ENCODE results near the gene TCF12. TPM values are rescaled to one million over a fixed set of nuclear protein-coding genes. Genes with fewer than 3 reads are reported as not detected.

TCF12 gene
- total RNA-seq, 1 experiment from 2014 or later: 102 TPM

GRCh38 chr15:57183614-57184344 is 265.3 kb downstream of the TCF12 start:
- no peak for TF ChIP-seq REST (IDR thresholded peaks at IDR 0.05; ENCODE audit: insufficient read depth in 1 of 2, low read depth in 2 of 2, low read length in 1 of 2)
- no peak for TF ChIP-seq POLR2AphosphoS5 (IDR thresholded peaks at IDR 0.05; ENCODE audit: low read depth, low read length)
- TF ChIP-seq TCF7L2 (IDR thresholded peaks at IDR 0.05; ENCODE audit: low read depth, low read length): no peak
- no peak for TF ChIP-seq SIN3A (IDR thresholded peaks at IDR 0.05; ENCODE audit: borderline replicate concordance, insufficient read depth, low read depth, low read length)
- no peak for TF ChIP-seq CTCF (IDR thresholded peaks at IDR 0.05)
- Histone ChIP-seq H3K9me3 (ENCODE audit: control insufficient read depth, insufficient read depth, low read depth, low read length) (no peaks in the 10 kb centered on the region), H3K27ac (ENCODE audit: low read length) (no peak overlapping the region), H3K36me3 (ENCODE audit: control insufficient read depth, insufficient read depth, low read length) (no peaks in the 10 kb centered on the region), H3K27me3 (ENCODE audit: control insufficient read depth, insufficient read depth, low read length) (no peaks in the 10 kb centered on the region), H3K4me1 (ENCODE audit: control insufficient read depth, insufficient read depth, low read length) (no peaks in the 10 kb centered on the region), H3K4me3 (ENCODE audit: low read depth in 2 of 2, low read length in 2 of 2) (no peak overlapping the region)
- intact Hi-C loops (cut with micrococcal nuclease; ENCODE audit: unreplicated experiment): no loop called here
- ChIA-PET POLR2A (no interaction called here), CTCF (no interaction called here)
- in situ Hi-C loops (cut with HindIII; ENCODE audit: low pct_unique_long_range_greater_than_20kb, low sequenced_read_pairs): no loop called here
- DNase-seq (ENCODE audit: low read depth, low spot score) (no peak), ATAC-seq (no peak)
- no TSS peak for BruUV-seq (replicated peaks)

GRCh38 chr15:57184502-57184901 is 266.1 kb downstream of the TCF12 start:
- CTCF ChIA-PET: no interaction called here
- Histone ChIP-seq H3K4me1 (ENCODE audit: control insufficient read depth, insufficient read depth, low read length) (no peaks in the 10 kb centered on the region), H3K9me3 (ENCODE audit: control insufficient read depth, insufficient read depth, low read depth, low read length) (no peaks in the 10 kb centered on the region), H3K27ac (ENCODE audit: low read length) (no peak overlapping the region), H3K4me3 (ENCODE audit: low read depth in 2 of 2, low read length in 2 of 2) (no peak overlapping the region), H3K27me3 (ENCODE audit: control insufficient read depth, insufficient read depth, low read length) (no peaks in the 10 kb centered on the region), H3K36me3 (ENCODE audit: control insufficient read depth, insufficient read depth, low read length) (no peaks in the 10 kb centered on the region)
- POLR2A ChIA-PET: no interaction called here
- DNase-seq (ENCODE audit: low read depth, low spot score) (no peak), ATAC-seq (no peak)
- BruUV-seq (replicated peaks): no TSS peak
- no peak for TF ChIP-seq SIN3A (IDR thresholded peaks at IDR 0.05; ENCODE audit: borderline replicate concordance, insufficient read depth, low read depth, low read length)
- no peak for TF ChIP-seq REST (IDR thresholded peaks at IDR 0.05; ENCODE audit: insufficient read depth in 1 of 2, low read depth in 2 of 2, low read length in 1 of 2)
- TF ChIP-seq CTCF (IDR thresholded peaks at IDR 0.05): no peak
- no peak for TF ChIP-seq TCF7L2 (IDR thresholded peaks at IDR 0.05; ENCODE audit: low read depth, low read length)
- no peak for TF ChIP-seq POLR2AphosphoS5 (IDR thresholded peaks at IDR 0.05; ENCODE audit: low read depth, low read length)
- intact Hi-C loops (cut with micrococcal nuclease; ENCODE audit: unreplicated experiment): no loop called here
- in situ Hi-C loops (cut with HindIII; ENCODE audit: low pct_unique_long_range_greater_than_20kb, low sequenced_read_pairs): no loop called here
